H4 (cell line): ENCODE measurements around the gene C6orf141. TPM values are rescaled to one million over a fixed set of nuclear protein-coding genes. Genes with fewer than 3 reads are reported as not detected.
A peak's percentile ranks its signal among the peaks of the same experiment; 100 is the strongest.

Experiments
- DNase-seq: peaks from one replicate; pipeline ENCODE4 v3.0.0-alpha.2; 2015; ENCODE audit warnings: low spot score
- total RNA-seq: library from RNA; depleted of rRNA; stranded (reverse); fragments of >200 nt; shearing (Covaris generic); gene quantifications from 2 replicates; pipeline ENCODE4 v1.2.3, GENCODE V29; 2014

C6orf141 gene
- total RNA-seq, 1 experiment from 2014 or later = 2.9 TPM

DNA sequence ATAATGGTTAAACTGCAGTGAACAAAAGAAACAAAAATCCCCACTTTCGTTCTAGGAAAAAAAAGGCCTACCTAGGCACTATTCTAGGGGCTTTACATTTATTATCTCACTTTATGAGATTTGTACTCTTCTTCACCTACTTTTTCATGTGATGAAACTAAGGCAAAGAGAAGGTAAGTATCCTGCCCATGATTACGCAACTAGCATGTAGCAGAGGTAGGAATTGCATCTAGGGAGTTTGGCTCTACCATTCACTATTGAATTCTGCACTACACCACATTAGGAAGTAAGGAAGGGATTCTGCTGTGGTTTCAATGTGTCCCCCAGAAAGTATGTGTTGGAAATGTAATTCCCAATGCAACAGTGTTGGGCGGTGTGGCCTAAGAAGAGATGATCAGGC, 11.4 kb upstream of the C6orf141 start:
- no peak for DNase-seq

GRCh38 chr6:49540614-49541013, 9.9 kb upstream of the C6orf141 start:
- peak; percentile 24 for DNase-seq

DNA sequence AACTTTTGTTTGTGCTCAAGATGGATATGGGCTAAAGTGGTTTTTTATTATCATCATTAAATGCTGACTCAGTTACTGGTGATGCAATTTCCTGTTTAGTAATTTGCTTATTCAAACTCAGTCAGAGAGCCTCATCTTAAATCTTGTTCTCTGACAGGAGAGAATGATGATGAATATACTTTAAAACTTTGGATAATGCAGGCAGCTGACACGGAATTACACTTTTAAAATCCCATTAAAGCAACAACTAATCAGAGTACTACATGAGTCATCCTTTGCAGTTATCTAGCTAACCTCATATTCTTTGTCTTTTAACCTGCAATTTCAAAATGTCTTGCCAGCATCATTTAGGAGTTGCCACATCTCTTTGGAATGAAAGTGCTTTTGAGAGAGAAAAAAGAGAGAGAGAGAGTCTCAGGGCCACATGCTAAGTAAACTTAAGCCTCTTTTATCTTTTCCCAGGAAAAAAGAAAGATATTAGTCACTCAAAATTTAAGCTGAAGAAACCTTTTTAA, 9.2 kb upstream of the C6orf141 start:
- peak; percentile 96 for DNase-seq

GRCh38 chr6:49541936-49542335, 8.5 kb upstream of the C6orf141 start:
- peak; percentile 57 for DNase-seq

DNA sequence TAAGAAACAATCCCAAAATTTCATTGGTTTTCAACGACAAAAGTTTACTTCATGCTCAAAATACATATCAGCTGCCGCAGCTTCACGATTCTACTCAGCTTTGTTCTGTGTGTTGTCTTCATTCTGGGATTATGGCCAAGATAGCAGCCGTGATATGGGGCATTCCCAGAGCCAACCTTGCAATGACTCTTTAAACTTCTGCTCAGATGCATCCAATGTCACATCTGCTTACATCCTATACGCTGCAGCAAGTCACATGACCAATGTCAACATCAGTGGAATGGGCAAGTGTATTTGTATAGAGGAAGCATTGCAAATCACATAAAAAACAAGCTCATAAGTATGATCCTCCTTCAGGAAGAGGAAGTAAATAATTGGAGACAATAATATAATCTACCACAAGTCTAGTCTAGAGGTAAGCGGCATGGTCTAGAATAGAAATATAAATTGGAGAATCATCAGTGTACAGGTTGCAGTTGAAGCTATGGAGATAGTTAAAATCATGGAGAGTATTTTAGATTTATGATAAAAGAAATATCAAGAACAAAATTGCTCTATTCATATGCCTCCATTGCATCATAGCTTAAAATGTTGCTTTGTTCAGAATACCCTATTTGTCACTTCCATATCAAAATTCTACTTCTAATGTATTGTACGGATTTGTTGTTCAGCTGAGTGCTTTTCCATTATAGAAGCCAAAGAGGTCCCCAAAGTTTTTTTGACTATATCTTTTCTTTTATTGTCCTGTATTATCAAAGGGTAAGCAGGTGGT, 7.2 kb upstream of the C6orf141 start:
- no peak for DNase-seq

GRCh38 chr6:49546331-49546730, 4.1 kb upstream of the C6orf141 start:
- DNase-seq = no peak

DNA sequence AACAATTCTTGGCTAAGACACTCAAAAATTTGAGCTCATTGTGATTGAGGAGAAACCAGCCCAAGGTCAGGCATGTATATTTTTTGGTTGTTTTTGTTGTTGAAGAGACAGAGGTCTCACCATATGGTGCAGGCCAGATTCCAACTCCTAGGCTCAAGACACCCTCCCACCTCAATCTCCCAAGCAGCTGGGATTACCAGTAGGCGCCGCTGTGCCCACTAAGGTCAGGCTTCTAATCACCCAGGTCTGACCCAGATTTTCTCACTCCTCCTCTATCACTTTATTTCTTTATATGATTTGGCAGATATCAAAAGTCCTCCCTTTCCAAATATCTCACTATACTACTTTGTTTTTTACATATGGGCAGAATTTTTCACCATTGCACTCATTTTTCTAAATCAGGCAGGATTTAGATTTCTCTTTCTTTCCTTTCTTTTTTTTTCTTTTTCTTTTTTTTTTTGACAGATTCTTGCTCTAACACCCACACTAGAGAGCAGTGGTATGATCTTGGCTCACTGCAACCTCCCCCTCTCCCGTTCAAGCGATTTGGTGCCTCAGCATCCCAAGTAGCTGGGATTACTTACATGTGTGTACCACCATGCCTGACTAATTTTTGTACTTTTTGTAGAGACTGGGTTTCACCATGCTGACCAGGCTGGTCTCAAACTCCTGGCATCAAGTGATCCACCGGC, 1.7 kb upstream of the C6orf141 start:
- DNase-seq = no peak

GRCh38 chr6:49549691-49550491, 577 bp upstream of the C6orf141 start:
- DNase-seq = no peak

DNA sequence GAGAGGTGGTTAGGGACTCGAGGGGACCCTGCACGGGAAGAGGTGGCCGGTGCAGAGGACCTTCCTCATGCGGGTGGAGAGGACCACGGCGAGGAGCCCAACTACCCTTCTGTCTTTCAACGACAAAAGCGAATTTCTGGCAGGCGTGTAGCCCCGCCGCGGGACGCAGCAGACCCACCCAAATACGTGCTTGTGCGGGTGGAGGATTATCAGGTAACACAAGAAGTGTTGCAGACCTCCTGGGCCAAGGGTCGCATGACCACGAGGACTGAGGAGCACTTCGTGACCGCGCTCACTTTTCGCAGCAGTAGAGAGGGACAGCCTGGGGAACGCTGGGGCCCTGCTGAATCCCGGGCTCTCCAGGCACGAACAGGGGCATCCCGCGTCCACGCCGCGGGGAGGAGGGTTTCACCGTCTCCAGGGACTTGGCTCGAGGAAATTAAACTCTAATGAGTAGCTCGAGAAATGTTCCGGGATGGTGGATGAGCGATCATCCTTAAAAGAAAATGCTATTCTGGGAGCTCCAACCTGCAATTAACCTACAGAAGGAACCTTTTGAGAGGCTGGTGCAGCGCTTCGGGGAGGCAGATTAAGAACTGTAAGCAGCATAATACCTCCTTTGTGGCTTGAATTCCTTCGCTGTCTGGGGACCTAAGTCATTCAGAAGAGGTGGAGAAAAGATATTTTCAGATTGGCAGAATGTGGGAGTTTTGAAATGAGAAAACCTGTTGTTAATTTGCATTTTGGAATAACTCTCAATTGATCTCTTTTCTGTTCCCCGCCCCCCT, 804 bp downstream of the C6orf141 start:
- DNase-seq = no peak

DNA sequence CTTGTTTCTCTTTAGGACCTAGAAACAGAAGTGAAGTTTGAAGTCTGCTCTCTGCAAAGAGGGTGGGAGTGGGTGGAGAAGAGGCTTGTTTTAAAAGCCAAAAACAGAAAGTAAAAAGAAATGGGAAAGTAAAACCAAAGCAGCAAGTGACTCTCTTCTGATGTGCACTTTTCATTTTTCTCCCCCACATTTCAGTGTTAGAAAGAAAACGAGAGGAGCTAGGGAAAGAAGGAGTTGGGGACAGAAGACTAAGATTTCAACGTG, 1.3 kb downstream of the C6orf141 start:
- no peak for DNase-seq

- DNase-seq = no peak
These were observed 2.1 kb downstream of the C6orf141 start for GRCh38 chr6:49552596-49552995.

DNA sequence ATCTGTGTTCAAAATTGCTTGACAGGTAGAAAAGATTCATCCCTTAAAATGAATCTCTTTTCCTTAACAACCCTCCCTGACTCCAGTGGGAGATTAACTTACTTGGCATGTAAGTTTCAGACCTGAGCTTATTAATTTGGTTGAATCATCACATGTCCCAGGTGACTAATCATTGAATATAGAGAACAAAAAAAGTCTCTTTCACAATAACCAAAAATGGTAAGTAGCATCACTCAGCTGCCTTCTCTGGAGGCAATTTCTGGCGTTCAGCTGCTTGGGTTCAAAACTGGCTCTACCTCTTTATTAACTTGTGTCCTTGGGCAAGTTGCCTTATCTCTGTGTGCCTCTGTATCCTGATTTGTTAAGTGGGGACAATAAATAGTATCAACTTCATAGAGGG, 2.9 kb downstream of the C6orf141 start:
- DNase-seq = no peak

GRCh38 chr6:49555951-49556350, 5.5 kb downstream of the C6orf141 start:
- DNase-seq = no peak

DNA sequence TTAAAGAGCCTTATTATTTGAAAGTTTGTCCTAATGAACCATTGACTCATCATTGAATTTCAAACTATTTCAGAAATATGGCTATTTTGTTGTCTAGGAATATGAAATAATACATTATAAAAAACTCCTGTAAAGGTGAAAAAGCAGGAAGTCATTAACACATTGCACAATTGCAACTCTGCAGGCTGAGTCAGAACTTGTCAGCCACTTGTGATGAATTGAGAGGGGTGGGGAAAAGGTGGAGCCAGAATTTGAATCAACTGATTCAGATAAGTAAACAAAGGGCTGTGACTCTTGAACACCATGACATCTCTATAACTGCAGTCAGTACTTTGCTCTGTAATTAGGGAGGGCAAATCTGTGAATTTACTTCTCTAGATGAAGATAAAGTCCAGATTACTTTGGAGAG, 6.0 kb downstream of the C6orf141 start:
- DNase-seq = peak; percentile 88

DNA sequence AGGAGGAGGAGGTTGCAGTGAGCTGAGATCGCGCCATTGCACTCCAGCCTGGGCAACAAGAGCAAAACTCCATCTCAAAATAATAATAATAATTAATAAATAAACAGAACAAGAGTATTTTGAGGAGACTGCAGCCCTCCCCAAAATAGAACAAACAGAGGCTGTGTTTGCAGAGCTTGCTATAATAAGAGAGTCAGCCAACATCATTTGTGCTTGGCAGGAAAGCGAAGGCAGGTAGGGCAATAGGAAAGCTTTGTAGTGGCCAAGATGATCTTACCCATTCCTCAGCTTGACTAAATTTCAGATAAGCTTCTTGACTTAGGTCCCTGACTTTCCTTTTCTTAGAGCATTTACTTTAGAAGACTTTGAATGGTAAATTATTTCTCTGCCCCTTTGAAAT, 6.7 kb downstream of the C6orf141 start:
- DNase-seq = no peak

DNA sequence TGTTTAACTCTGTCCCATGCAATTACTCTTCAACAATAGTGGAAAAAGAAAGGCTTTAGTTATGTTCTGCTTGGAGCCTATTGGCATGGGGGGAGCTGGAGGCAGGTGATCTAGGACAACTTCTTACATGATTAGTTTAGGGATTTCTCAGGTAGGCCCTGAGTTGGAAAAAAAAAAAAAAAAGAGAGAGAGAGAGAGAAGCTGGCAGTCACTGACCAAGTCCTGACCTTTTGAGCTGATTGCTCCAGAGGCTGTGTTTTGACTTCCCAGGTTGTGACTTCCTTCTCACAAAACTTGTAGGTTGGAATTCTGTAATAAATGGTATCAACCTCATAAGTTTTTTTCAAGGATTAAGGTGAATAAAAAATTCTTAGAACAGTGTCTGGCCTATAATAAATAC, 7.8 kb downstream of the C6orf141 start:
- no peak for DNase-seq

GRCh38 chr6:49563006-49563886, 12.8 kb downstream of the C6orf141 start:
- DNase-seq = no peak

DNA sequence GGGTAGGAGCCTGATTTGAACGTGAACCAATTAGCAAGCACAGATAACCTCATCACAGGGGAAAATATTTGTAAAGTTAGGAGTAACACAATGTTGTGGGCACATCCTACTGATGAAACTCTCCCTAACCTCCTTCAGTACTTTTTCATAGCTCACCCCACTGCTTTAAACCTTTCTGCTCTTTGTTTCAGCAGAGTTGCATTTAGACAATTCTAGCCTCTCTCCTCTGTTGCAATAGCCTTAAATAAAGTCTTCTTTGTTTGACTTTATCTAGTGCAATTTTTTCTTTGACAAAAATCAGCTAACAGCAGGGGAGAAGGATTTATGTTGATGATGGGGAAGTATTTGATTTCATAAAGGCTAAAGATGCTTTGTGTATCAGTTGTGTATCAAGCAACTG, 14.1 kb downstream of the C6orf141 start:
- no peak for DNase-seq

- DNase-seq = no peak
These were observed 14.8 kb downstream of the C6orf141 start for GRCh38 chr6:49565261-49565660.

DNA sequence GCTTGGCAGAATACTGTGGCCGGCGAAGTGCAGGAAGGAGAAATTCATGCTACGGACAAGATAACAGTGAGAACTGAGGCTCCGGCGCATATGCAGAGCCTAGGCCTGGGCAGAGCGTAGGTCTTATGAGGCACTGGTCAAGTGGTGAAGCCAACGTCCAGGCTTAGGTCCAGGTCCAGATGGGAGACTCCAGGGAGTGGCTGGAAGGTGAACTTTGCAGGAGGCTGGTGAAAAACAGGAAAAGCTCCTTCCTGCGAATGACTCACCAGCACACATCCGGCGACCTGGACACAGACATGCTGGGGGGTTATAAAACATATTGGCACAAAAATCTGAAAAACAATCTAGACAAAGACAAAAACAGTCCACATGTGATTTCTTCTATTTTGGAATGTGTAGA, 15.4 kb downstream of the C6orf141 start:
- DNase-seq = peak; percentile 36
